Measurements from ENCODE around the gene KCND2.

The KCND2 gene

DNA sequence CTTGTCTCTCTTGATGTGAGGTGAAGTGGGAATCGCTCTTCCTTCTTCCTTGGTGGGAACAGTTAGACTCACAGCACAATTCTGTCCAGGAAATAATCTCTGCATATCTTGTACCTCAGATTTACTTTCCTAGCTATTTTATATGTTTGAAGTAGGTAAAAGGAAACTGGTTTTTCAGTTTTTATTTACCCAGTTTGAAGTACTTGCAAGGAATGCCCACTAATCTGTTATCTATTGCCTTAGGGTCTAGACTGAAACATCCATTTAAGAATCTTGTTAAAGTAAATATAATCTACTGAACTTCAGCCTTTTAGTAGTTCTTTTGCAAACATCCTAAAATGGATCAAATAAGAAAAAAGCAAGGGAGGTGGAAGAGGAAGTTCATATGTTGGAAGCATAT is 229.8 kb downstream of the KCND2 start:
- Histone ChIP-seq H3K14ac (ENCODE audit: low read length) (no peak overlapping the region), H3K4me3 (ENCODE audit: low read length in 2 of 2) (no peak overlapping the region), H3K4me2 (ENCODE audit: insufficient read depth, low read length, poor library complexity, severe bottlenecking) (no peak overlapping the region), H3K4ac (ENCODE audit: low read length) (no peak overlapping the region), H4K8ac (ENCODE audit: low read depth, low read length) (no peak overlapping the region), H4K91ac (ENCODE audit: low read depth, low read length, poor library complexity) (no peak overlapping the region), H3K9ac (ENCODE audit: low read depth, low read length, poor library complexity) (no peak overlapping the region), H3K18ac (ENCODE audit: low read length) (no peak overlapping the region), H3K27me3 (ENCODE audit: control insufficient read depth in 3 of 3, insufficient read depth in 3 of 3, low read depth in 1 of 3, low read length in 3 of 3) (no peaks in the 10 kb centered on the region), H2AK5ac (ENCODE audit: low read depth, low read length) (no peak overlapping the region), H2BK5ac (ENCODE audit: low read length) (no peak overlapping the region), H2BK120ac (ENCODE audit: low read depth, low read length) (no peak overlapping the region), H3K36me3 (replicated peaks in 1 of 2; ENCODE audit: control insufficient read depth in 2 of 2, insufficient read depth in 2 of 2, low read length in 2 of 2) (no peaks in the 10 kb centered on the region), H3K27ac (replicated peaks; ENCODE audit: low read length) (no peak overlapping the region), H3K9me3 (replicated peaks in 1 of 2; ENCODE audit: control insufficient read depth in 2 of 2, insufficient read depth in 1 of 2, low read depth in 1 of 2, low read length in 2 of 2) (no peaks in the 10 kb centered on the region), H3K79me1 (ENCODE audit: low read depth, low read length) (no peaks in the 10 kb centered on the region), H2BK15ac (ENCODE audit: low read length) (no peak overlapping the region), H3K4me1 (ENCODE audit: control insufficient read depth in 2 of 2, insufficient read depth in 1 of 2, low read depth in 1 of 2, low read length in 2 of 2) (peaks cover 4 to 7% of the 10 kb centered on the region in 2 donors), H2AFZ (ENCODE audit: low read length) (peak overlapping the region; percentile 59), H3K23ac (ENCODE audit: low read depth, low read length, poor library complexity) (no peak overlapping the region), H2BK12ac (ENCODE audit: low read length) (no peak overlapping the region)
- DNase-seq (ENCODE audit: low spot score) = no peak
- WGBS, 2 donors (ENCODE audit: extremely low coverage in 2 of 2, insufficient read length in 2 of 2, insufficient replicate concordance in 1 of 2) = no CpG with 5 or more reads among the region's 1 CpG

DNA sequence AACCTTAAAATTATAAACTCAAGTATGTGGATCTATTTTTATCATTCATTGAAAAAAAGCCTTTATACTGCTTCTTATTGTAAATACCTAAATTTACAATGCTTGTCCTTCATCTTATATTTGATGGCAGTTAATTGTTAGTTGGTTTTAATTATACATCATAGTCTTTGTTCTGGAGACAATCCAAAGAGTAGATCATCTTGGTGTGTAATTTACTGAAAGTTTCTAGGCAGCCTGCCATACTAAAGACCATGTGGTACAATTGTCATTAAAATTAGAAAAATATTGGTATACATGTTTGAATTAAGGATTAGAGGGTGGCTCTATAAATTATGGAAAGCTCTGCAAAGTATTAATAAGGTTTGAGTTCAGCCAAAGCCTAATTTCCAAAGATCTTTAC is 231.4 kb downstream of the KCND2 start:
- no peaks in the 10 kb centered on the region for H3K79me1 ChIP-seq (ENCODE audit: low read depth, low read length)
- no peak overlapping the region for H4K8ac ChIP-seq (ENCODE audit: low read depth, low read length)
- peaks cover 4 to 7% of the 10 kb centered on the region in 2 donors for H3K4me1 ChIP-seq (ENCODE audit: control insufficient read depth in 2 of 2, insufficient read depth in 1 of 2, low read depth in 1 of 2, low read length in 2 of 2)
- no peaks in the 10 kb centered on the region for H3K27me3 ChIP-seq (ENCODE audit: control insufficient read depth in 3 of 3, insufficient read depth in 3 of 3, low read depth in 1 of 3, low read length in 3 of 3)
- H3K14ac ChIP-seq (ENCODE audit: low read length) = no peak overlapping the region
- H3K27ac ChIP-seq (replicated peaks; ENCODE audit: low read length) = no peak overlapping the region
- H4K91ac ChIP-seq (ENCODE audit: low read depth, low read length, poor library complexity) = no peak overlapping the region
- no peak overlapping the region for H2BK5ac ChIP-seq (ENCODE audit: low read length)
- no peak overlapping the region for H3K4ac ChIP-seq (ENCODE audit: low read length)
- H3K36me3 ChIP-seq (replicated peaks in 1 of 2; ENCODE audit: control insufficient read depth in 2 of 2, insufficient read depth in 2 of 2, low read length in 2 of 2) = no peaks in the 10 kb centered on the region
- no peak overlapping the region for H2AK5ac ChIP-seq (ENCODE audit: low read depth, low read length)
- H2BK15ac ChIP-seq (ENCODE audit: low read length) = no peak overlapping the region
- H3K9me3 ChIP-seq (replicated peaks in 1 of 2; ENCODE audit: control insufficient read depth in 2 of 2, insufficient read depth in 1 of 2, low read depth in 1 of 2, low read length in 2 of 2) = no peaks in the 10 kb centered on the region
- H3K4me2 ChIP-seq (ENCODE audit: insufficient read depth, low read length, poor library complexity, severe bottlenecking) = no peak overlapping the region
- no peak overlapping the region for H2BK12ac ChIP-seq (ENCODE audit: low read length)
- no peak overlapping the region for H3K4me3 ChIP-seq (ENCODE audit: low read length in 2 of 2)
- H3K9ac ChIP-seq (ENCODE audit: low read depth, low read length, poor library complexity) = no peak overlapping the region
- H3K18ac ChIP-seq (ENCODE audit: low read length) = no peak overlapping the region
- no peak overlapping the region for H2AFZ ChIP-seq (ENCODE audit: low read length)
- H3K23ac ChIP-seq (ENCODE audit: low read depth, low read length, poor library complexity) = no peak overlapping the region
- H2BK120ac ChIP-seq (ENCODE audit: low read depth, low read length) = no peak overlapping the region
- no peak for DNase-seq (ENCODE audit: low spot score)

DNA sequence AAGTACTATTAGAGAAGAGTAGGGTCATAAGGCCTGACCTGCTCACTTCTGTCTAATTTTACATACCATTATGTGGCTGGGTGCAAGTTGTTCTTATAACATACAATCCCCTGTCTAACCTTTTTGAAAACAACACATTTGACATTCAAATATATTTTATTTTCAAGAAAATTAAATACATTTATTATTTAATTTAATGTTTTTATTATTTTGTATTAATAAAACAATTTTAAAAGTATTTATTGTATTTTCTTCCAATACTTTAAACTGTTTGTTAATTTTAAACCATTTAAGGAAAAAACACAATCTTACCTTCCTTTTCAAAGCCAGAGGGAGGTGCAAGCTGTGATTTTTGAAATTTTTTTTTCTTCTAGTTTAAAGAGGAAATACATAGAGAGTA is 232.8 kb downstream of the KCND2 start:
- no peak overlapping the region for H4K91ac ChIP-seq (ENCODE audit: low read depth, low read length, poor library complexity)
- no peak overlapping the region for H2AK5ac ChIP-seq (ENCODE audit: low read depth, low read length)
- H3K36me3 ChIP-seq (replicated peaks in 1 of 2; ENCODE audit: control insufficient read depth in 2 of 2, insufficient read depth in 2 of 2, low read length in 2 of 2) = no peaks in the 10 kb centered on the region
- H3K4ac ChIP-seq (ENCODE audit: low read length) = no peak overlapping the region
- H2AFZ ChIP-seq (ENCODE audit: low read length) = no peak overlapping the region
- no peak overlapping the region for H3K18ac ChIP-seq (ENCODE audit: low read length)
- no peak overlapping the region for H3K9ac ChIP-seq (ENCODE audit: low read depth, low read length, poor library complexity)
- H2BK120ac ChIP-seq (ENCODE audit: low read depth, low read length) = no peak overlapping the region
- no peak overlapping the region for H3K23ac ChIP-seq (ENCODE audit: low read depth, low read length, poor library complexity)
- no peak overlapping the region for H4K8ac ChIP-seq (ENCODE audit: low read depth, low read length)
- no peak overlapping the region for H3K27ac ChIP-seq (replicated peaks; ENCODE audit: low read length)
- no peak overlapping the region for H3K4me3 ChIP-seq (ENCODE audit: low read length in 2 of 2)
- H3K9me3 ChIP-seq (replicated peaks in 1 of 2; ENCODE audit: control insufficient read depth in 2 of 2, insufficient read depth in 1 of 2, low read depth in 1 of 2, low read length in 2 of 2) = no peaks in the 10 kb centered on the region
- no peaks in the 10 kb centered on the region for H3K27me3 ChIP-seq (ENCODE audit: control insufficient read depth in 3 of 3, insufficient read depth in 3 of 3, low read depth in 1 of 3, low read length in 3 of 3)
- H2BK12ac ChIP-seq (ENCODE audit: low read length) = no peak overlapping the region
- no peak overlapping the region for H3K14ac ChIP-seq (ENCODE audit: low read length)
- no peak overlapping the region for H2BK15ac ChIP-seq (ENCODE audit: low read length)
- H3K4me2 ChIP-seq (ENCODE audit: insufficient read depth, low read length, poor library complexity, severe bottlenecking) = no peak overlapping the region
- no peak overlapping the region for H2BK5ac ChIP-seq (ENCODE audit: low read length)
- DNase-seq (ENCODE audit: low spot score) = no peak
- no peaks in the 10 kb centered on the region for H3K79me1 ChIP-seq (ENCODE audit: low read depth, low read length)
- peaks cover 4 to 7% of the 10 kb centered on the region in 2 donors for H3K4me1 ChIP-seq (ENCODE audit: control insufficient read depth in 2 of 2, insufficient read depth in 1 of 2, low read depth in 1 of 2, low read length in 2 of 2)

DNA sequence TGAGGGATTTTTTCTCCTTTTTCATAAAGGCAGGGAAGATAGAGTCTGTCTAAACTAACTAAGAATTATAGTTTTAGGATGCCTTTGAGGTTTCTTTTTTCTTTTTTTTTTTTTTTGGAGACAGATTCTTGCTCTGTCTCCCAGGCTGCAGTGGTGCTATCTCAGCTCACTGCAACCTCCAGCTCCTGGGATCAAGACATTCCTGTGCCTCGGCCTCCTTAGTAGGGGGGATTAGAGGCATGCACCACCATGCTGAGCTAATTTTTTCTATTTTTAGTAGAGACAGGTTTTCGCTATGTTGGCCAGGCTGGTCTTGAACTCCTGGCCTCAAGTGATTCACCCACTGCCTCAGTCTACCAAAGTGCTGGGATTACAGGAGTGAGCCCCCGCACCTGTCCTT is 239.7 kb downstream of the KCND2 start:
- H3K4me1 ChIP-seq (ENCODE audit: control insufficient read depth in 2 of 2, insufficient read depth in 1 of 2, low read depth in 1 of 2, low read length in 2 of 2) = peaks cover 0 to 2% of the 10 kb centered on the region in 2 donors
- H2BK120ac ChIP-seq (ENCODE audit: low read depth, low read length) = no peak overlapping the region
- H2AK5ac ChIP-seq (ENCODE audit: low read depth, low read length) = no peak overlapping the region
- H3K27me3 ChIP-seq (ENCODE audit: control insufficient read depth in 3 of 3, insufficient read depth in 3 of 3, low read depth in 1 of 3, low read length in 3 of 3) = no peaks in the 10 kb centered on the region
- no peak overlapping the region for H3K9ac ChIP-seq (ENCODE audit: low read depth, low read length, poor library complexity)
- no peak overlapping the region for H3K27ac ChIP-seq (replicated peaks; ENCODE audit: low read length)
- no peak overlapping the region for H2BK5ac ChIP-seq (ENCODE audit: low read length)
- WGBS, 2 donors (ENCODE audit: extremely low coverage in 2 of 2, insufficient read length in 2 of 2, insufficient replicate concordance in 1 of 2) = no CpG with 5 or more reads among the region's 3 CpGs
- no peaks in the 10 kb centered on the region for H3K36me3 ChIP-seq (replicated peaks in 1 of 2; ENCODE audit: control insufficient read depth in 2 of 2, insufficient read depth in 2 of 2, low read length in 2 of 2)
- no peak overlapping the region for H3K4ac ChIP-seq (ENCODE audit: low read length)
- no peak overlapping the region for H3K14ac ChIP-seq (ENCODE audit: low read length)
- H3K4me2 ChIP-seq (ENCODE audit: insufficient read depth, low read length, poor library complexity, severe bottlenecking) = no peak overlapping the region
- H3K4me3 ChIP-seq (ENCODE audit: low read length in 2 of 2) = no peak overlapping the region
- no peak overlapping the region for H2BK12ac ChIP-seq (ENCODE audit: low read length)
- no peak overlapping the region for H3K18ac ChIP-seq (ENCODE audit: low read length)
- DNase-seq (ENCODE audit: low spot score) = no peak
- no peaks in the 10 kb centered on the region for H3K9me3 ChIP-seq (replicated peaks in 1 of 2; ENCODE audit: control insufficient read depth in 2 of 2, insufficient read depth in 1 of 2, low read depth in 1 of 2, low read length in 2 of 2)
- H3K23ac ChIP-seq (ENCODE audit: low read depth, low read length, poor library complexity) = no peak overlapping the region
- H2BK15ac ChIP-seq (ENCODE audit: low read length) = no peak overlapping the region
- H4K91ac ChIP-seq (ENCODE audit: low read depth, low read length, poor library complexity) = no peak overlapping the region
- H4K8ac ChIP-seq (ENCODE audit: low read depth, low read length) = no peak overlapping the region
- no peak overlapping the region for H2AFZ ChIP-seq (ENCODE audit: low read length)
- H3K79me1 ChIP-seq (ENCODE audit: low read depth, low read length) = no peaks in the 10 kb centered on the region

Data from neuronal stem cell (in vitro differentiated cells).